ENCODE results near the gene HKDC1.

The HKDC1 gene

DNA sequence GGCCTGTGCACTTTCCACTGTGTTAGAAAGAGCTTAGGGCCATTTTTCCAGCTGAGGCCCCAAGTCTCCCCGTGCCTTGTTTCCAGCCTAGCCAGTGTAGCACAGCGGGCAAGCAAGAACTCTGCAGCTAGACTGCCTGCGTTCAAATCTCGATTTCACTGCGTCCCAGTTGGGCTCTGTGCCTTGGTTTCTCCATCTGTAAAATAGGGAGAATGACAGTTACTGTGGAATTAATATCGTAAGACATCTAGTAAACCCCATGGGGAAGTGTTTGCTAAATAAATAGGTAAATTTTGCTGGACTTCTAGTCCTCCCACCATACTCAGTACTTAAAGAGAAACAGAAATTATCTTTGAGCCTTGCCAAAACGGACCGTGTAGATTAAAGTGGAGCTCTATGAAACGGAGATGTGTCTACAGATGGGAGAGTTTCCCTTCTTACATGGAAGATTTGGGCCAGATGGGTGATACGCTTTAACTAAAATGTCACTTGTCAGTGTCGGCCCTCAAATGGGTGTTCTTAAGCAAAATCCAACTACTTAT, 3.5 kb upstream of the HKDC1 start:
- no peak for DNase-seq

DNA sequence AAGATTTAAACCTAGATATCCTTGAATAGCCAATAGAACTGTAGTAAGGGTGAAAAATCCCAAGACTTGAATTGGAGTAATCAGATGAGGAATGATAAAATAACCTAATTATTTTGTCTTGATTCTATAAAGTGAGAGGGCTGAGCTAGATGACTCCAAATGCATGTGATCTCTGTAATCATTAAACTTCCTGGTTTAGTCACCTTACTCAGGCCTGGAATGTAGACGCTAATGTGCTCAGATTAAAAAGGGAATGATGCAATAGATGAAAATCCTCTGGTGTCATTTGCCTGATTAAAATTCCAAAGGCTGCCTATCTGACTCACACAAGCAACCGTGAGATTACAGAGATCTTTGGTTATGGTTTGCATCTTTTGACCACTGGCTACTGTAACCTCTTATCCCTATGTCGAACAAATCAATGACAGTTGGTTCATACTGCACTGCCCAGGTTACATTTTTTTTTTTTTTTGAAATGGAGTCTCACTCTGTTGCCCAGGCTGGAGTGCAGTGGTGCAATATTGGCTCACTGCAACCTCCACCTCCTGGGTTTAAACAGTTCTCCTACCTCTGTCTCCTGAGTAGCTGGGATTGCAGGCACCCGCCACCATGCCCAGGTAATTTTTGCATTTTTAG, 2.9 kb upstream of the HKDC1 start:
- DNase-seq = no peak

DNA sequence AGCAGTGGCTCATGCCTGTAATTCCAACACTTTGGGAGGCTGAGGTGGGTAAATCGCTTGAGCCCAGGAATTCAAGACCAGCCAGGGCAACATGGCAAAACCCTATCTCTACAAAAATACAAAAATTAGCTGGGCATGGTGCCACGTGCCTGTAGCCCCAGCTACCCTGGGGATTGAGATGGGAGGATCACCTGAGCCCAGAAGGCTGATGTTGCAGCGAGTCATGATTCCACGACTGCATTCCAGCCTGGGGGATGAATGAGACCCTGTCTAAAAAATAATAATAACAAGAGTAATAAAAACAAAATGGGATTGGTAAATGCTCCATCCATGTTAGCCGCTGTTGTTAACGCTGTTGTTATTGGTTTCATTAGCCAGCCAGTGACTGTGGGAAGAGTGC, 1.3 kb upstream of the HKDC1 start:
- no peak for DNase-seq

DNA sequence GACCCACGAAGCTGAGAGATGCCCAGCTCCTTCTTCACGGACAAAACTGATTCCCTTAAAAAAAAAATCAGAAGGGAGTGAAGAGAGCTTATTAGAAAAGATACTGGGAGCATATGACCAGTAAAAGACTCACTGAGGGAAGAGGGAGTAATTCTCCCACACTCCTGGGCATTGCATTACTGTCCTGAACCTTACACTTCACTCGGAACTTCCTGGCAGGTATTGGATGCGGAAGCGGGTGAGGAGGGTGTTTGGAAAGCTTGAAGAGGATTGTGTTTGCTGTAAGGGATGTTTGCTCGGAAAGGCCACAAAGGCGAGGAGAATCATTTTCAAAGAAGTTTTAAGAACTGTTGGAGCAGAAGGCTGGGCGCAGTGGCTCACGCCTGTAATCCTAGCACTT, 375 bp downstream of the HKDC1 start:
- DNase-seq = no peak

DNA sequence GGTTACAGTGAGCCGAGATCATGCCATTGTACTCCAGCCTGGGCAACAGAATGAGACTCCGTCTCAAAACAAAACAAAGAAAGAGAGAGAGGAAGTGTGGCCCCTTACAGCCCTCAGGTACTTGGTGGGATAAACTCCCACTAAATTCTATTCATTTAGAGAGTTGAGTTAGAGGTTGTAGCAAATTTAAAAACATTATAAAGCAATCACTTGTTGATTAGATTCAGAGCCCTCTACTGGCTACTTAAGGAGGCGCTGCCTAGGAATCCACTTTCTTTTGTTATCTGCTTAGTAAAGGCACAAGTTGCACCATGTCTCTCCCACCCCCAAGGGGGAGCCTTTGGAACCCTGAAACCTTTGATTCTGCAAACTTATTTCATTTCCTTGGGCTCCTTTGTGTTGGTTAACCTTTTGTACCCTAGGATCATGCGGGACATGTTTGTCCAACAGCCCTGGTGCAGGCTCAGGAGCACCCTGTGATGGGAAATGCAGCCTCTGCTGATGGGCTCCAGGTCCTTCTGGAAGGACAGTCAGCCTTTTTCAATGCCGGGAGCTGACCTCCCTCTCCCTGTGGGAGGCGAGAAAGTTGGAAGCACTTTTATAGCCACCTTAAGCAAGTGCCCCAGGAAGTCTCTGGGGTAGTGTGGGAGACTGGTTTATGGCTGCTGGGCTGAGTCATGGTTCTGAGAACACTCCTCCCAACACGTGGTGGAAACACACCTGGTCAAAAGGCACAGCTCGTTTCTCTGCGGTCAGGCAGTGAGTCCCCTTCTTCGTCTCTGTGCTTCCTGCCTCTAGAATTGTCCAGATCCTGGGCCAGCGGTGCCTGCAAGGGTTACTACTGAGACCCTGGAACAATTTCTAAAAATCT, 2.3 kb downstream of the HKDC1 start:
- peak; percentile 39 for DNase-seq

DNA sequence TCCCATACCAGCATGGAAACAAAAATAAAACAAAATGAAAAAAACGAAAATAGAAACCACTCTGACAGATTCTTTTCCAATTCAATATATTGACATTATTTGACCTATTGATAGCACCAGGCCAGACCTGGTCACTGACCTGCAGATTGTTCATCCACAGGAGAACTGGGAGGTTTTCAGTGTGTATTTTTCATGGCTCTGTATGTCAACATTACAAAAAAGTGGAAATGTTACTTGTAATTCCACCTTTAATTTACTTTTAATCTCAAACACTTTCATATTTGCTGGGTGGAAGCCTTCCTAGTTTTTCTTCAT, 2.9 kb downstream of the HKDC1 start:
- DNase-seq = no peak

DNA sequence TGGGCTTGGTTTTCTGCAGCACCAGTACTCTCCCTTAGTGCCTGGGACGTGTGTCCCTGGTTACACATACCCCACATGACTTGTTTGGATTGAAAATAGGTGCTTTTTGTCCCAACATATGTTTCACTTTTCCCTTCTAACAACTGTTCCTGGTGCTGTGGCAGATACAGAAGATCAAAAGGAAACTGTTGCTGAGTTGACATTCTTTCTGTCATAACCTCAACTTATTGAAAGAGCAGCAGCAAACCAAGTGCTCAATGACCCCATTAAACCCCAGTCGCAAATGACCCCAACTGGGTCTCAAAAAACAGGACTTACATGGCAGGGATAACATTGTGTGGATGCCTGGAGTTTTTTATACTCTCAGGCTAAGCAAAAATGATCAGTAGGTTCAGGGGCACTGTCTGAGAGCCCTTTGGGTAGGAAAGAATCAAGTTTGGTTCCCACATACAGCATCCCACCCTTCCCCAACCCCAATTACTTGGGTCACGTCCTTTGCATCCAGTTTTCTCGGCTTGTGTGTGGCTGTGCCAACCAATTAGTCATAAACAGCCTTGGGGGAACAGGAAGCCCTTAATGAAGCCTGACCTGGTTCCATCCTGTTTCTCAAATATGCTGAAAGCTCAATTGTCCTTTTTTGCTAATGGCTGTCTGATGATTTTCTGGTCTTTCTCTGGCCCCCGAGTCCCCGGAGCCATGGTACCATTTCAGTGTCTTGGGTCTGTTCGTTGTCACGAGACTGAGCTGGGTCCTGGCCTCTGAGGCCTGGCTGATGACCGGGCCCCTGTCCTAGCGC, 4.9 kb downstream of the HKDC1 start:
- no peak for DNase-seq

DNA sequence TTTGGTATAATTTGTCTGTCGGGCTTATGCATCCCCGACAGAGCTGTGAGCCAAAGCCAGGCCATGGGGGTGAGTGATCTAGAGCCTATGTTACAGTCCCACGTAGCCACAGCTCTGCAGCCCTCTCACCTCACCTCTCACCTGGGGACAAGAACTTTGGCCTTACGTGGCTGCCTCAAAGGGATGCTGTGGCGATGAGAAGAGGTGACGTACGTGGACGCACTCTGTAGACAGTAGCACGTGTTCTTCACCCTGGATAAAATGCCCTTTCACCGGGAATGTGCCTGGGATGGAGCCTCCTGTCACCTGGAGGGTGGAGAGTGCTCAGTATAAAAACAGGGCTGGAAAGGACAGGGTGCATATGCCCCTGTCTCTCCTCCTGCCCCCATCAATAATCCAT, 5.5 kb downstream of the HKDC1 start:
- no peak for DNase-seq

DNA sequence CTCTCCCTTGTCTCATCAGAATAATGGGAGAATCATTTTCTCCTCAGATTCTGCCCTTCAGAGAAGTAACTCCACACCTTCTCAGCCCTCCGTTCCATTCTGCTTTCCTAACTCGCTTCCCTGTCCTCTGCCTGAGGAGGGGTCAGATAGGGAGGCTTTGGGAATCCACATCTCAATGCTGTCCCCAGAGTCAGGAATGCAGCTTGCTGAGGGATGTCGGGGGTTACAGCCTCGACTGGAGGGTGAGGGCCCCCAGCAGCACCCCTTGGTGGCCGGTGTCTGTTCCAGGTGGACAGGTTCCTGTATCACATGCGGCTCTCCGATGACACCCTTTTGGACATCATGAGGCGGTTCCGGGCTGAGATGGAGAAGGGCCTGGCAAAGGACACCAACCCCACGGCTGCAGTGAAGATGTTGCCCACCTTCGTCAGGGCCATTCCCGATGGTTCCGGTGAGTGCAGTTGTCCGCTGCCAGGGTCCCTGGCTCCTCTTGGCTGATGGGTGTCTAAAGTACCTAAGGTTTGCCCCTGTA, 6.9 kb downstream of the HKDC1 start:
- DNase-seq = no peak

DNA sequence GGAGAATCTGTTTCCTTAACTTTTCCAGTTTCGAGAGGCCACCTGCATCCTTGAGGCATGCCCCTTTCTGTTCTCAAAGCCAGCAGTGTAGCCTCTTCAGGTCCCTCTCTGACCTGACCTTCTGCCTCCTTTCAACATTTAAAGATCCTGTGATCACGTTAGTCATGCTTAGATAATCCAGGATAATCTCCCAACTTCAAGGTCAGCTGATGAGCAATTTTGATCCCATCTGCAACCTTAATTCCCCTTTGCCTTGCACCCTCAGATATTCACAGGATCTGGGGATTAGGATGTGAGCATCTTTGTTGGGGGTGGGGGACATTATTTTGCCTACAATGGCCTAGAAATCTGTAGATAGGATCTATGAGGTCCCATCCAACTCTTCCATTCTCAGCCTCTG, 8.0 kb downstream of the HKDC1 start:
- no peak for DNase-seq

DNA sequence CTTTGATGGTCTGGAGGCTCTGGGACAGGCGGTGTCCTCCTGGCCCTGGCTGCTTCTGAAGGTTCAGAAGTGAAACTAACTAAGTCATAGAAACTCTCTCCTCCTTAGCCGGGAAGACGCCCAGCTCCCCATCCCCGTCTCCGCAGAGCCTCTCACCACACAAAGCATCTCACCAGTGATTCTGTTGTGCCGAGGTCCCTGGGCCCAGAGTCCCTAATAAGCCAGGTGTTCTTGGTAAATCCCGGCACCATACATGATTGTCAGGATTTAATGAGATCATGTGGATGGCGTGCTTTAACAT, 9.4 kb downstream of the HKDC1 start:
- no peak for DNase-seq

DNA sequence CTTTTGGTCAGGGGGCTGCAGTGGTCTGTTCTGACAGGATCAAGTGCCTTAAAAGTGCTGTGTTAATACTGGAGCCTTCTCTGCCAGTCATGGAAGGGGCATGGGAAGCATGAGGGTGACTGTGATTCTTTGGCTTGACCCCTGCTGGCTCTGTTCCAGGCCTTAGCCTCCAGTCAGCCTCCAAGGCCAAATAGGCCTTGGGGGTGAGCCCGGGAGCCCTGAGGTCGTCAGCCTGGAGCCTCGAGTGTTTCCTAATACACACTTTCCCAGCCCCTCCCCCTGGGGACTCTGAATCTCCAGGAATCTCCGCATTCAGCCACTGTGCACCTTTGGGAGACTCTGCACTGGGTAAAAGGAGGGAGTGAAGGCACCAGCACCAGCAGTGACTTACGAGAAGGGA, 10.0 kb downstream of the HKDC1 start:
- DNase-seq = no peak

DNA sequence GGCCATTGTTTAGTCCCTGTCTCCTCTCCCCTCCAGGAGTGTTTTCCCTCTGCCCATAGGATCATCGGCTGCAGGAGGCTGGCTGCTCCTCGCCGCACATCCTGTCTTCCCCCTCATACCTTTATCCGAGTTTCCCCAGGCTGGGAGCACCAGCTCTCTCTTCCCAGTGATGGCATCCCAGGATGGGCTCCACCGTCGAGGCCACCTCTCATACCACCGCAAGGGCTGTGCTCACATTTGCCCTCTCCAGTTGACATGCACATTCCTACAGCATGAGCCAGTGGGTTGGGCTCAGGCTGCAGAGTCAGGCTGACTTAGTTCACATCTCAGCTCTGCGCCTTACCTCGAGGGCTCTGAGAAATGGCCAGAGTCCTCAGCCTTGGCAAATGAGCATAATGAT, 12.1 kb downstream of the HKDC1 start:
- DNase-seq = no peak

DNA sequence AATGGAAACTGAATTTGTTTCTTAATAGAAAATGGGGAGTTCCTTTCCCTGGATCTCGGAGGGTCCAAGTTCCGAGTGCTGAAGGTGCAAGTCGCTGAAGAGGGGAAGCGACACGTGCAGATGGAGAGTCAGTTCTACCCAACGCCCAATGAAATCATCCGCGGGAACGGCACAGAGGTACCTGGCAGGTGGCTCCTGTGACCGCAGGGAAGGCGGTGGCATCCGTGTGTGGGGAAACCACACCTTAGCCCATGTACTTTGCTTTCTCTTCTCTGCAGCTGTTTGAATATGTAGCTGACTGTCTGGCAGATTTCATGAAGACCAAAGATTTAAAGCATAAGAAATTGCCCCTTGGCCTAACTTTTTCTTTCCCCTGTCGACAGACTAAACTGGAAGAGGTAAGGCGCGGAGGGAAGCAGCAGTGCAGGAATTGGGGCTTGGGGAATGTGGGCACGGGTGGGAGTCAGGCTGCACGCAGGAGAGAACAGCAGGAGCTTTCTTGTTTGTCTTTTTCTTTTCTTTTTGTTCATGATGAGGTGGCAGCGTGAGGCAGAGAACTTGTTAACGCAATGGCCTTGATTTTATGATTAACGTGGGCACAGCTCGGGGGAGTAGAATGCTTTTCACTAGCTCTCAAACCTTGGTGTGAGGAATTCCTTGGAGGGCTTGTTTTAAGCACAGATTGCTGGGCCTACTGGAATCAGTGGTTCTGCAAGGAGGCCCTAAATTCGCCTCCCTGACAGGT, 12.8 kb downstream of the HKDC1 start:
- peak; percentile 15 for DNase-seq

DNA sequence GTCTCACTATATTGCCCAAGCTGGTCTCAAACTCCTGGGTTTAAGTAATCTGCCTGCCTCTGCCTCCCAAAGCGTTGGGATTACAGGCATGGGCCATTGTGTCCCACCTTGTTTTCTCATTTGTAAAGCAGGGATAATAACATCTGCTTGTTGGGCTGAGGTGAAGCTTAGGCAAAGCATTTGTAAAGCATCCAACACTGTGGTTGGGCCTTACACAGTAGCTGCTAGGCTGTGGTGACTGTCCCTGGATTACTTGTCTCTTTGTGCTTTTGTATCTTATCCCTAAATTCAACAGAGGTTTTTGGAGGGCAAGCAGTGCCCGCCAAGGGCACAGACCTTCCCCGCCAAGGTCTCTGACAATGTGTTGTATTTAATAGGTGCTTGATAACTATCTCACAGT, 14.3 kb downstream of the HKDC1 start:
- DNase-seq = no peak

DNA sequence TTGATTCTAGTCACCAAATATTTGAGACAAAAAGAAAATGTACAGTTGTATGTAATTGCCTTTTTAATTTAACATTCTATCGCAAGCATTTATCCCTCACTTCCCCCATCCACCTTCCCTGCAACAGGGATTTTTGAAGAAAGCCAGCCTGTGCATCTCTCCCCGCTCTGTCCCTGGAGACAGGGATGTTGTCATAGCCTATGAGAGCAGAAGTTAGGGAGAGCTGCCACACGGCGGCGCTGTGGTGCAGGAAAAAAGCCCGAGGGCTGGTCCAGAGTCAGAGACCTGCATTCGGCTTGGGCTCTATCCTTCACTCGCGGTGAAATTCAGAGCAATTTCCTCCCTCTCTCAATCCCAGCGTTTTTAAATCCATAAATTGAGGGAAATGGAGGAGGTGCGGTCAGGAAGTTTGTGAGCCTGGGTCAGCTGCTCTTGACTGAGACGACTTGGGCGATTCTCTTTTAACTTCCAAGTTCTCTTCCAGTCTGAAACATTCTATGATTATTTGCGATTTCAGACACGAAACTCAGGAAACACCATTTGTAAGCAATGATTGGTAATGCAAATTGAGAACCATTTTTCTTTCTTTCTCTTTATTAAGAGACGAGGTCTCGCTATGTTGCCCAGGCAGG, 17.5 kb downstream of the HKDC1 start:
- peak; percentile 82 for DNase-seq

DNA sequence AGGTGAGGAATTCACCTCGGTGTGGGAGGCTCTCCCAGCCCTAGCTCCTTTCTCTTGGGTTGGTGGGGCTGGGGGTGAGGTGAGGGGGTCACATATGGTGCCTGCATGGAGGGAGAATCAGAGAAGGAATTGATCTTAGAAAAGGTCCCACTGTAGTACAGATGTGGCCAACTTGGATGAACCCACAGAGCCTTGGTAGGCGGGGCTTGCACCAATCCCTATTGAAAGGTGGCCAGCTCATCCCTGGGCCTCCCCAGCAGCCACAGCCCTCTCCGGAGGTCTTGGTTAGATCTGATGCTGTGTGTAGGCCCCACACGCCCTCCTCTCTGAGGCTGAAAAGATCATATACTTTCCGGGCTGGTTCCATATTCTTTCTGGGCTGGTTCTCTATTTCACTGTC, 19.0 kb downstream of the HKDC1 start:
- no peak for DNase-seq

DNA sequence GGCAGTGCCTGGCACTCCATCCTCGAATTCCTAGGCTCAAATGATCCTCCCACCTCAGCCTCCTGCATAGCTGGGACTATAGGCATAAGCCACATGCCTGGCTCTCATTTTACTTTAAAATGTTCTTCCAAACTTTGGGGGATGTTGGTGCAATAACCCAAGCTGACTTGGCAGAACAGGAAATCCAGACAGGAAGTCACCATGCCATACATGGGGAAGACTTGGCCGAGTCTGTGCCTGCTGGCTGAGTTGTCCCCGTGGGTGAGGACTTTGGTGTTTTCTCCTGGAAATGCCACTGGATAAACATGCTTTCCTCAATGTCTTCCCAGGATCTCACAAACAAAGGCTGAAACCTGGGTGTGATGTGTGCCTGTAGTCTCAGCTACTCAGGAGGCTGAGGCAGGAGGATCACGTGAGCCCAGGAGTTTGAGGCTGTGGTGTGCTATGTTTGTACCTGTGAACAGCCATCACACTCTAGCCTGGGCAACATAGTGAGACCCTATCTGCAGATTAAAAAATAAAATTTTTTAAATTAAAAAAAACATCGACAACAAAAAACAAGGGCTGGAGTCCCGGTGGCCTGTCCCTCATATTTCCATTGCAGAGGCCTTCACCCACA, 19.8 kb downstream of the HKDC1 start:
- no peak for DNase-seq

DNA sequence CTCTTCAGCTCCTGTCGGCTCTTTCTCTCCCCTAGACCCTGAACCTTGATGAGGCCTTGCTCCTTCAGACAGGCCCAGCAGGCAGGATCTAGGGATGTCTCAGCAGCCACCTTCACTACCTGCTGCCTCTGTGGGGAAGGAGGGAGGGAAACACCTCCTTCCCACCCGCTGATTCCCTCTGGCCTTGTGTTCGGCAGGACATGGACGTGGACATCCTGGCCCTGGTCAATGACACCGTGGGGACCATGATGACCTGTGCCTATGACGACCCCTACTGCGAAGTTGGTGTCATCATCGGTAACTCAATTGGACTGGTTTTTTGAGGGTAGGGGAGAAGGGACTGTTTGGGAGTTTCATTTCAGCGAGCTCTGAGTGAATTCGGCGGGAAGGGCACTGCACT, 20.3 kb downstream of the HKDC1 start:
- DNase-seq = no peak

DNA sequence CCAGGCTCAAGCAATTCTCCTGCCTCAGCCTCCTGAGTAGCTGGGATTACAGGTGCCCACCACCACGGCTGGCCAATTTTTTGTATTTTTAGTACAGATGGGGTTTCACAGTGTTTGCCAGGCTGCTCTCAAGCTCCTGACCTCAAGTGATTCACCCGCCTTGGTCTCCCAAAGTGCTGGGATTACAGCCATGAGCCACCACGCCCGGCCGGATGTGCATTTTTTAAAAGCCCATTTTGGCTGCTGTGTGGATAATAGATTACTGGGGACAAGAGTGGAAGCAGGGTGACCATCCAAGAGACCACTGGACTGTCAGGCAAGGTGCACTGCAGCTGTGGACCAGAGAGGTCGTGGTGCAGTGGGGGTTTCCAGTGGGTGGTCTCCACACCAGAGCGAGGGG, 21.4 kb downstream of the HKDC1 start:
- DNase-seq = no peak

DNA sequence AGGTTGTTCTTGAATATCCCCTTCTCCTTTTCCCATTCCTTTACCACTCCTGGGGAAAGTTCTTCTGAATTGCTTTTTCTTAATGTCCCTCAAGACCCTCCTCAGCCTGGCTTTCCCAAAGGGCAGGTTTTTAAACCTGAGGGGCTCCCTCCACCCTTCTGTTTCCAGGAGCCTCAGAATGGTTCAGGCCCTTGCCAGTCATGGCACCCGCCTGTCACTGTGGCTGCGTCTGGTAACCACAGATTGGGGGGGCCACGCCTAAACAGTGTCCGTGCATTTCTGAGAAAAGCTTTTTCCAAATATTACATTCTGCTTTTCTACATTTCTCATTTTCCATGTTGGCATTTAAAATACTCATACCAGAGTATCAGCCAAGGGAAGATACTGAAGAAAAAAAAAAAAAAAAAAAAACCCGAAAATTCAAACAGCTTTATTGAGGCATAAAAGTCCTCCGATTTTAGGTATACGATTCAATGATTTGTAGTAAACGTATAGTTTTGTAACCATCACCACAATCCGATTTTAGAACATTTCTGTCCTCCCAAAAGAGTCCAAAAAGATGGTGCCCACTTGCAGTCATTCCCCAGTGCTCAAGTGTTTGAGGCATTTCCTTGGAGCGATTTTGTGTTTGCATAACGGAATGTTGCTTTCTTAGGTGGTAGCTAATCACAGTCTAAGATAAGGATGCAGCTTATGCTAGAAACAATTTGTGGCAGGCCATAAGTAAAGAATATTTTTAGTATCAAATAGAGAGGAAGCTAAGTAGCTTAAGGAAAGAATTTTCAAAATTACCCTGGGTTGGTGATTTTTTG, 22.1 kb downstream of the HKDC1 start:
- DNase-seq = no peak
